D341Med (cell line): Measurements from ENCODE around the gene FSD1L.
A peak's percentile ranks its signal among the peaks of the same experiment; 100 is the strongest.
"Not testable (repeated sequence)": the region's sequence is repeated elsewhere in the genome, so short reads cannot be mapped to it uniquely, and the experiment has no call there.

Source experiments
- DNase-seq: peaks from one replicate; pipeline ENCODE4 v3.0.0; 2012; ENCODE audit warnings: low spot score

The FSD1L gene

DNA sequence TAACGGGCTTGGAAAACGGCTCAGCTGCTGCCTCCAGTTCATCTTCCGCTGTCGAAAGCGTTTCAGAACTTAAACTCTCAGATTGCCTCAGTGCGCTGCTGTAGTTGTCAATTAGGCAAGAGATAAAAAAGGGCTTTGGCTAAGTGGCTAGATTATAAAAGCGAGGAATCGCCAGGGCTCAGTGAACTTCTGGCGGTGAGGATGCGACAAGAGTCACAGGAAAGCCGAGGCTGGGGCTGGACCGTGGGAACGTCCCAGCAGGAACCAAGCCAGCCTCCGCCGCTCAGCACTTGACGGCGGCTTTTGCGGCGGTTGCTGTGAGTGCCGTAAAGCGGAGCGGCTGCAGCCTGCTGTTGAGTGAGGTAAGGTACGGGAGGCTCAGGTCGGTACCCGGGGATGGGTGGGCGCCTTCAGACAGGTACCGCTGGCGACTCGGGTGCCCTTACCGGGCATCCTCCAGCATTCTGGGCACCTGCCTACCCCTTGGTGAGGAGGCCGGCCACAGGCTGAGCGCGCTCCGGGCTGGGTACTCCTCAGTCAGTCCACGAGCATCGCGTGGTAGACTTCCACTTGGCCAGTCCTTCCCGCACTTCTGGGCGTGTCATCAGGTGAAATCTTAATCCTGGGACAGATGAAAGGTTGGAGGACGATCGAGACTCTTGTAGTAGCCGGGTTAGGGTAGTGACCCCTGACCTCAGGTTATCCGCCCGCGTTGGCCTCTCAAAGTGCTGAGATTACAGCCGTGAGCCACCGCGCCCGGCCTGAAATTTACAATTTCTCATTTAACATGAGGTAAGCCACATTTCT, 110.2 kb downstream of the FSD1L start, which contains the start of gene FKTN:
Gene FKTN, plus strand, starts transcription at position 328 of the 807 bp plus-strand sequence. CDS start 16,902 bp downstream, outside the sequence.
- DNase-seq = peak; percentile 93

DNA sequence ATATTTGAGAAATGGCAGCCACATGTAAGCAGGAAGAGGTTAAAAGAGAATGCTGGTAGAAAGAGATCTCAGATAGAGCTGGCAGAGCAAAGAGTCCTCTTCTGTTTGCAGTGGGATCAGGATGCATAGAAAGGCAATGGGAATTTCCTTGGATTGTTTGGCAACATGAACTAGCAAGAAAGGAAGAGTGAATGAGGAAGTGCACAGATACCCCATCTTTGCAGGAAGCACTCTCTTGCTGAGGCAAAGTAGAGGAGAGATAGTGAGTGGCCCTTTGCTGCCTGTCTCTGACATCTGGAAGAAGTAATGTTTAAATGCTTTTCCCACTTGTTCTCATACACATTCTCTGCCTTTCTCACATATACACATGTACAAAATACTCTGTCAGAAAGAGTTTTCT, 124.6 kb downstream of the FSD1L start:
- no peak for DNase-seq

DNA sequence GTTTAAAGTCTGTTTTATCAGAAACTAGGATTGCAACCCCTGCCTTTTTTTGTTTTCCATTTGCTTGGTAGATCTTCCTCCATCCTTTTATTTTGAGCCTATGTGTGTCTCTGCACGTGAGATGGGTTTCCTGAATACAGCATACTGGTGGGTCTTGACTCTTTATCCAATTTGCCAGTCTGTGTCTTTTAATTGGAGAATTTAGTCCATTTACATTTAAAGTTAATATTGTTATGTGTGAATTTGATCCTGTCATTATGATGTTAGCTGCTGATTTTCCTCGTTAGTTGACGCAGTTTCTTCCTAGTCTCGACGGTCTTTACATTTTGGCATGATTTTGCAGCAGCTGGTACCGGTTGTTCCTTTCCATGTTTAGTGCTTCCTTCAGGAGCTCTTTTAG, 132.1 kb downstream of the FSD1L start:
- DNase-seq = not testable (repeated sequence)

DNA sequence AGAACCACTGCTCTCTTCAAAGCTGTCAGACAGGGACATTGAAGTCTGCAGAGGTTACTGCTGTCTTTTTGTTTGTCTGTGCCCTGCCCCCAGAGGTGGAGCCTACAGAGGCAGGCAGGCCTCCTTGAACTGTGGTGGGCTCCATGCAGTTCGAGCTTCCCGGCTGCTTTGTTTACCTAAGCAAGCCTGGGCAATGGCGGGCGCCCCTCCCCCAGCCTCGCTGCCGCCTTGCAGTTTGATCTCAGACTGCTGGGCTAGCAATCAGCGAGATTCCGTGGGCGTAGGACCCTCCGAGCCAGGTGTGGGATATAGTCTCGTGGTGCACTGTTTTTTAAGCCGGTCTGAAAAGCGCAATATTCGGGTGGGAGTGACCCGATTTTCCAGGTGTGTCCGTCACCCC, 133.7 kb downstream of the FSD1L start:
- not testable (repeated sequence) for DNase-seq

DNA sequence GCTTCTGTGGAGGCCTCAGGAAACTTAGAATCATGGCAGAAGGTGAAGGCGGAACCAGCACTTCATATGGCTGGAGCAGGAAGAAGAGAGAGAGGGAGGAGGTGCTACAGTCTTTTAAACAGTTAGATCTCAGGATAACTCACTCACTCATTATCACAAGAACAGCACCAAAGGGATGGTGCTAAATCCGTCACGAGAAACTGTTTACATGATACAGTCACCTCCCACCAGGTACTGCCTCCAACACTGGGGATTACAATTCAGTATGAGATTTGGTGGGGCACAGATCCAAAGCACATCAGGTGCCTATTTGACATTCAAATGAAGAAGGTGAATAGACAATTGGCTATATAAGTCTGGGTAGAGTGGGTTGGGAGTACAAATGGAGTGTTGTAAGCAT, 145.3 kb downstream of the FSD1L start:
- DNase-seq = no peak
